Measurements from ENCODE around the gene EMC10. TPM values are rescaled to one million over a fixed set of nuclear protein-coding genes. Genes with fewer than 3 reads are reported as not detected.

The EMC10 gene
- total and polyA plus RNA-seq, 3 experiments from 2014 or later, result 11.4 to 74.8 (median 74.7) TPM

DNA sequence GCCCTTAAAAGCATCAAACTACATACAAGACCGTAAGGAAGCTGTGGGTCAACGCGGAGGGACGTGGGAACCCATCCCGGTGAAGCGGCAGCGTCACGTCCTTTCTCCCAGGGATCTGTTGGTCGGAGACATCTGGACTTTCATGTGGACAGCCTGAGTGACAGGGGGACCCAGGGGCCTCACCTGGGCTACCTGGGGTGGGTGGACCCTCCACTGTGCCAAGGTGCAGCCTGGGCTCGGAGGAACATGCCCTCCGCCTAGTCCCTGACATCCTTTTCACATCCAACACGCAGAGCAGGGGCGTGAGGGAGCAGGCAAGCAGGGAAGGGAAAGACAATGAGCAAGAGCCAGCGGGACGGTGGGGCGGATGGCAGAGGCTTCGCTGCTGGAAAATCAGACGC is 14.1 kb downstream of the EMC10 start:
- Mint-ChIP-seq H3K27me3 (no peaks in the 10 kb centered on the region), H3K4me1 (peaks cover 20 to 28% (median 20%) of the 10 kb centered on the region in 3 donors), H3K9me3 (no peaks in the 10 kb centered on the region), H3K4me3 (no peak overlapping the region), H3K36me3 (peaks cover 0 to 6% (median 5%) of the 10 kb centered on the region in 3 donors), H3K27ac (peak overlapping the region in 1 of 8 donors; percentile 80)
- Histone ChIP-seq H3K4me3 (ENCODE audit: low read length) (no peak overlapping the region), H3K4me1 (ENCODE audit: insufficient read depth, low read length) (peaks cover 12% of the 10 kb centered on the region), H3K27ac (ENCODE audit: low read depth, low read length) (no peak overlapping the region), H3K27me3 (ENCODE audit: insufficient read depth, low read length, poor library complexity, severe bottlenecking) (no peaks in the 10 kb centered on the region), H3K36me3 (ENCODE audit: insufficient read depth, low read length) (no peaks in the 10 kb centered on the region), H3K9me3 (ENCODE audit: low read length) (no peaks in the 10 kb centered on the region)
- no peak for DNase-seq
- ChIA-PET POLR2A (no interaction called here), CTCF (no interaction called here)

DNA sequence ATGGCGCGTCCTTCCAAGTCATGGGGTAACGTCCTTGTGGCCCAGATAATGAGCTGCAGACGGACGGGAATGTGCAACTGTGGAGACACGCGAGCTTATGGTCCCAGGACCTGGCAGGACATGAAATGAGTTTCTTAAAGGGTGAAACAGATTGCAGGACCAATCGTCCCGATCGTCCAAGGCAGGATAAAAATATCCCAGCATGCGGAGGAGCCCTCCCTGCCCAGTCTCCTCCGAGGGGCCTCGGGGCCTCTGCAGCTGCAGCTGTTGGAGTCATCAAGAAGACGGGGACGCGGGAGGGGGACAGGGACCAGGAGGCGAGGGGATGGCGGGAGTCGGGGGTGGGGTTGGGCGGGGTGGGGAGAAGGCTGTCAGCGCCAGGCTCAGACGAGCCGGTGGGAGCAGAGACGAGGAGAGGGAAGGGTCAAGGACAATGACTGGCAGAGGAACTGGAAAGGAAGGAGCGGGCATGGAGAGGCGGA is 14.7 kb downstream of the EMC10 start:
- Histone ChIP-seq H3K36me3 (ENCODE audit: insufficient read depth, low read length) (no peaks in the 10 kb centered on the region), H3K4me1 (ENCODE audit: insufficient read depth, low read length) (peaks cover 12% of the 10 kb centered on the region), H3K27ac (ENCODE audit: low read depth, low read length) (no peak overlapping the region), H3K4me3 (ENCODE audit: low read length) (no peak overlapping the region), H3K27me3 (ENCODE audit: insufficient read depth, low read length, poor library complexity, severe bottlenecking) (no peaks in the 10 kb centered on the region), H3K9me3 (ENCODE audit: low read length) (no peaks in the 10 kb centered on the region)
- Mint-ChIP-seq H3K27ac (peak overlapping the region in 2 of 8 donors; percentile 30 to 58), H3K4me1 (peaks cover 20 to 28% (median 20%) of the 10 kb centered on the region in 3 donors), H3K36me3 (peaks cover 0 to 5% (median 3%) of the 10 kb centered on the region in 3 donors), H3K4me3 (no peak overlapping the region), H3K27me3 (no peaks in the 10 kb centered on the region), H3K9me3 (no peaks in the 10 kb centered on the region)
- CTCF ChIA-PET, result no interaction called here
- POLR2A ChIA-PET, result no interaction called here
- no peak for DNase-seq

- Mint-ChIP-seq H3K36me3 (peaks cover 0 to 6% (median 5%) of the 10 kb centered on the region in 3 donors), H3K4me1 (peaks cover 18 to 28% (median 20%) of the 10 kb centered on the region in 3 donors), H3K4me3 (peak overlapping the region in 1 of 7 donors; percentile 38), H3K27me3 (no peaks in the 10 kb centered on the region), H3K27ac (peak overlapping the region in 4 of 8 donors; percentile 14 to 81 (median 50)), H3K9me3 (no peaks in the 10 kb centered on the region)
- Histone ChIP-seq H3K27ac (ENCODE audit: low read depth, low read length) (no peak overlapping the region), H3K4me1 (ENCODE audit: insufficient read depth, low read length) (peaks cover 12% of the 10 kb centered on the region), H3K9me3 (ENCODE audit: low read length) (no peaks in the 10 kb centered on the region), H3K36me3 (ENCODE audit: insufficient read depth, low read length) (no peaks in the 10 kb centered on the region), H3K4me3 (ENCODE audit: low read length) (no peak overlapping the region), H3K27me3 (ENCODE audit: insufficient read depth, low read length, poor library complexity, severe bottlenecking) (no peaks in the 10 kb centered on the region)
- peak in 1 of 5 donors; percentile 32 for DNase-seq
- ChIA-PET CTCF (no interaction called here), POLR2A (no interaction called here)
Observed at GRCh38 chr19:50492303-50493052, 16.2 kb downstream of the EMC10 start.

DNA sequence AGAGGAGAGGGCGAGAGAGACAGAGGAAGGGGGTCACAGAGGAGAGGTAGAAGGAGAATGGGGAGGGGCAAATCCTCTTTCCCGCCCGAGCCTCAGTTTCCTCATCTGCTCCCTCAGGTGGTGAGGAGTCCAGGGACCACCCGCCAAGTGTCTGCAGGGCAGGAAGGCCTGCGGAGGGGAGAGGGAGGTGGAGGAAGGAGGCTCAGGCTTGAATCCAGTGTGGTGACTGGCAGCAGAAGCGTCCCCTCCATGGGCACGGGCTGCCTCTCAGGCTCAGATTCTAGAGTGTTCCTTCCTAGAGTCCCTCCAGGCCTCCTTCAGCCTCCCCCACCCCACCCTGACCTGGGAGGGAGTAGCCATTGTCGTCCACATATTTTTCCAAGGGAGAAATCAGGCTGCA is 16.9 kb downstream of the EMC10 start:
- Histone ChIP-seq H3K27me3 (ENCODE audit: insufficient read depth, low read length, poor library complexity, severe bottlenecking) (no peaks in the 10 kb centered on the region), H3K9me3 (ENCODE audit: low read length) (no peaks in the 10 kb centered on the region), H3K4me3 (ENCODE audit: low read length) (no peak overlapping the region), H3K4me1 (ENCODE audit: insufficient read depth, low read length) (peaks cover 12% of the 10 kb centered on the region), H3K36me3 (ENCODE audit: insufficient read depth, low read length) (no peaks in the 10 kb centered on the region), H3K27ac (ENCODE audit: low read depth, low read length) (no peak overlapping the region)
- H3K27ac Mint-ChIP-seq, result peak overlapping the region in 1 of 8 donors; percentile 54
- no peak overlapping the region for H3K4me3 Mint-ChIP-seq
- CTCF ChIA-PET, result no interaction called here
- H3K27me3 Mint-ChIP-seq, result no peaks in the 10 kb centered on the region
- H3K4me1 Mint-ChIP-seq, result peaks cover 18 to 28% (median 20%) of the 10 kb centered on the region in 3 donors
- peaks cover 0 to 6% (median 5%) of the 10 kb centered on the region in 3 donors for H3K36me3 Mint-ChIP-seq
- no peak for DNase-seq
- no peaks in the 10 kb centered on the region for H3K9me3 Mint-ChIP-seq
- POLR2A ChIA-PET, result no interaction called here

DNA sequence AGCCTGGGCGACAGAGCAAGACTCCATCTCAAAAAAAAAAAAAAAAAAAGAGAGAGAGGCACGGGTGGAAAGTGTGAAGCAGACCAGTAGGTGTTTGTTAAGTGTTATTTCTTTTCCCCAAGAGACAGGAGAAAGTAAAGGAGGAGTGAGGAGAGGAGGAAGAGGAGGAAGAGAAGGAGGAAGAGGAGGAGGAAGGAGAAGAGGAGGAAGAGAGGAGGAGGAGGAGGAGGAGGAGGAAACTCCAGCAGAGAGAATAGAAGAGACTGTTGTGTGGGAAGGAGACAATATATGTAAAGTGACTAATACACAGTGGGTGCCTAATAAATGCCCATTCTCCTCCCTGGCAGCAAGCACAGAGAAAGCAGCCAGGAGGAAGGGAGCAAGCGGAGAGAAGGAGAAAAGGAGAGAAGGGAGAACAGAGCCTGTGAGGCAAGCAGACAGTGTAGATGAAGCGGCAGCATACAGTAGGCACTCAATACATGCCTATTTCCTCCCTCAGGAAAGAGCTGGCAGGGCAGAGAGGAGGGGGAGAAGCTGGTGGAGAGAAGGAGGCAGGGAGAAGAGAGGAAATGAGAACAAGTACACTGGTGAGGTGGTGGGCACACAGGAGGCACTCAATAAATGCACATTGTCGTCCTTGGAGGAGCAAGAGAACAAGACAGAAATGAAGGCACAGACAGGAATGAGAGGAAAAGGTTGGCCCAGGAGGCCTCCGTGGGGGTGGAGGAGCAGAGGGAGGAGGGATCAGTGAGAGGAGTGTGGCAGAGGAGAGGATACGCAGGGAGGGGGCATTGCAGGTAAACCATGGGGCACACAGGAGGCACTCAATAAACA is 18.1 kb downstream of the EMC10 start:
- Histone ChIP-seq H3K9me3 (ENCODE audit: low read length) (no peaks in the 10 kb centered on the region), H3K4me3 (ENCODE audit: low read length) (no peak overlapping the region), H3K27ac (ENCODE audit: low read depth, low read length) (no peak overlapping the region), H3K36me3 (ENCODE audit: insufficient read depth, low read length) (no peaks in the 10 kb centered on the region), H3K27me3 (ENCODE audit: insufficient read depth, low read length, poor library complexity, severe bottlenecking) (no peaks in the 10 kb centered on the region), H3K4me1 (ENCODE audit: insufficient read depth, low read length) (peaks cover 12% of the 10 kb centered on the region)
- ChIA-PET CTCF (interaction anchor here (0.7 kb wide), 1 partner anchor 946 kb away, joined by 3 read pairs; no protein-coding TSS in a partner anchor), POLR2A (no interaction called here)
- peaks cover 18 to 21% (median 20%) of the 10 kb centered on the region in 3 donors for H3K4me1 Mint-ChIP-seq
- H3K9me3 Mint-ChIP-seq, result no peaks in the 10 kb centered on the region
- no peak for DNase-seq
- H3K27ac Mint-ChIP-seq, result peak overlapping the region in 4 of 8 donors; percentile 45 to 83 (median 56)
- H3K4me3 Mint-ChIP-seq, result no peak overlapping the region
- H3K27me3 Mint-ChIP-seq, result no peaks in the 10 kb centered on the region
- peaks cover 0 to 6% (median 5%) of the 10 kb centered on the region in 3 donors for H3K36me3 Mint-ChIP-seq

DNA sequence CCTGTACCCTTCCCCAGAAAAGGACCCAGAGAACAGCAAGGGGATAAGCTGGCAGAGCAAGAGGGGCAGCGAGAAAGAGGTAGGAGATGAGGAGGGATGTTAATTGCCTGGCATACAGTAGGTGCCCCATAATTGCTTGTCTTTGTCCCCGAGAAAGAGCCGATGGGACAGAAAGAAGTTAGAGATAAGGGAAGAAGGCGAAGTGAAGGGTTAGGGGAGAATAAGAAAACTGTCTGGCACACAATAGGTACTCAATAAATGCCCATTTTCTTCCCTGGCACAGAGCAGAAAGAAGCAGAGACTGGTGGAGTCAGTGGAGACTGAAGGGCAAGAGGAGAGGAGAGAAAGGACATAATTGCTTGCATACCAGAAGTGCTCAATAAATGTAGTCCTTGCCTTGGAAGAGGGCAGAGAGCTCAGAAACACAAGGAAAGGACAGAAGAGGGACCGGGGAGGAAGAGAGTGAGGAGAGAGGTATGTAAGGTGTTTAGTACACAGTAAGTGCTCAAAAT is 18.8 kb downstream of the EMC10 start:
- H3K4me3 Mint-ChIP-seq, result peak overlapping the region in 1 of 7 donors; percentile 54
- ChIA-PET CTCF (no interaction called here), POLR2A (no interaction called here)
- H3K4me3 ChIP-seq (ENCODE audit: low read length), result no peak overlapping the region
- peaks cover 12% of the 10 kb centered on the region for H3K4me1 ChIP-seq (ENCODE audit: insufficient read depth, low read length)
- H3K36me3 Mint-ChIP-seq, result peaks cover 0 to 6% (median 5%) of the 10 kb centered on the region in 3 donors
- H3K27ac Mint-ChIP-seq, result peak overlapping the region in 2 of 8 donors; percentile 0 to 20
- H3K9me3 Mint-ChIP-seq, result no peaks in the 10 kb centered on the region
- H3K27me3 Mint-ChIP-seq, result no peaks in the 10 kb centered on the region
- H3K36me3 ChIP-seq (ENCODE audit: insufficient read depth, low read length), result no peaks in the 10 kb centered on the region
- no peaks in the 10 kb centered on the region for H3K27me3 ChIP-seq (ENCODE audit: insufficient read depth, low read length, poor library complexity, severe bottlenecking)
- H3K4me1 Mint-ChIP-seq, result peaks cover 18 to 21% (median 20%) of the 10 kb centered on the region in 3 donors
- no peak overlapping the region for H3K27ac ChIP-seq (ENCODE audit: low read depth, low read length)
- no peak for DNase-seq
- H3K9me3 ChIP-seq (ENCODE audit: low read length), result no peaks in the 10 kb centered on the region

- H3K4me3 Mint-ChIP-seq, result no peak overlapping the region
- H3K36me3 Mint-ChIP-seq, result peaks cover 0 to 8% (median 5%) of the 10 kb centered on the region in 3 donors
- H3K4me1 Mint-ChIP-seq, result peaks cover 10 to 11% (median 11%) of the 10 kb centered on the region in 3 donors
- Histone ChIP-seq H3K27ac (ENCODE audit: low read depth, low read length) (no peak overlapping the region), H3K4me1 (ENCODE audit: insufficient read depth, low read length) (peaks cover 12% of the 10 kb centered on the region), H3K4me3 (ENCODE audit: low read length) (no peak overlapping the region), H3K36me3 (ENCODE audit: insufficient read depth, low read length) (no peaks in the 10 kb centered on the region), H3K9me3 (ENCODE audit: low read length) (no peaks in the 10 kb centered on the region), H3K27me3 (ENCODE audit: insufficient read depth, low read length, poor library complexity, severe bottlenecking) (no peaks in the 10 kb centered on the region)
- no peaks in the 10 kb centered on the region for H3K9me3 Mint-ChIP-seq
- ChIA-PET CTCF (no interaction called here), POLR2A (interaction anchor here (1.0 kb wide), 1 partner anchor 17 kb away, joined by 3 read pairs; no protein-coding TSS in a partner anchor)
- peak in 1 of 5 donors; percentile 38 for DNase-seq
- no peaks in the 10 kb centered on the region for H3K27me3 Mint-ChIP-seq
- peak overlapping the region in 3 of 8 donors; percentile 51 to 85 (median 66) for H3K27ac Mint-ChIP-seq
Observed at GRCh38 chr19:50496189-50497021, 20.1 kb downstream of the EMC10 start.

Measured in CD8-positive, alpha-beta memory T cell (primary cell).